Measurements from ENCODE around the gene VPS35L. TPM values are rescaled to one million over a fixed set of nuclear protein-coding genes. Genes with fewer than 3 reads are reported as not detected.

The VPS35L gene
- total and polyA plus RNA-seq, 10 of the 15 experiments (the other 5 are each of a cell fraction or from before 2014, with no cell fraction given), result 14.9 to 44.1 (median 26.3) TPM

GRCh38 chr16:19589106-19589505, 33.6 kb downstream of the VPS35L start (continued):
- TF ChIP-seq MXI1 (IDR thresholded peaks at IDR 0.05; ENCODE audit: low read depth, low read length) (no peak), SKIL (IDR thresholded peaks at IDR 0.05; ENCODE audit: low read depth, poor library complexity, severe bottlenecking) (no peak), GATAD2B (conservative IDR thresholded peaks at IDR 0.05; ENCODE audit: low read depth) (no peak), REST (IDR thresholded peaks at IDR 0.05; ENCODE audit: low read depth, low read length) (no peak), NKRF (conservative IDR thresholded peaks at IDR 0.05) (no peak), ATF3 (IDR thresholded peaks at IDR 0.05; ENCODE audit: borderline replicate concordance, extremely low read depth, low read depth, low read length) (no peak), EGR1 (IDR thresholded peaks at IDR 0.05; ENCODE audit: borderline replicate concordance in 1 of 2, low read depth in 2 of 2, low read length in 2 of 2) (no peak), ZBTB4 (CRISPR knock-in tag; IDR thresholded peaks at IDR 0.05) (no peak), SIN3A (IDR thresholded peaks at IDR 0.05; ENCODE audit: low read depth, low read length) (no peak)
